HEK293 (cell line): Measurements from ENCODE around the gene USP21.
A peak's percentile ranks its signal among the peaks of the same experiment; 100 is the strongest.

Source experiments
- CTCF ChIP-seq: fragments of 450-650 bp; formaldehyde crosslinking; IDR thresholded peaks from 2 replicates; pipeline ENCODE4 v1.5.1; 2016; ENCODE audit warnings: missing biosample characterization, missing genetic modification characterization
- HOXD13 ChIP-seq: sonication (generic); formaldehyde crosslinking; IDR thresholded peaks from 2 replicates; pipeline ENCODE4 v1.8.0; 2022; ENCODE audit warnings: missing genetic modification reagents, borderline replicate concordance
- KLF16 ChIP-seq: fragments of 450-650 bp; formaldehyde crosslinking; IDR thresholded peaks from 2 replicates; pipeline ENCODE4 v1.5.1; 2017; ENCODE audit warnings: missing biosample characterization, missing genetic modification characterization
- MEIS1 ChIP-seq: sonication (generic); formaldehyde crosslinking; IDR thresholded peaks from 2 replicates; pipeline ENCODE4 v1.8.1; 2022; ENCODE audit warnings: missing genetic modification reagents, mild to moderate bottlenecking, borderline replicate concordance
- PRDM10 ChIP-seq: fragments of 450-650 bp; formaldehyde crosslinking; IDR thresholded peaks from 2 replicates; pipeline ENCODE4 v1.5.1; 2016; ENCODE audit warnings: missing biosample characterization, missing genetic modification characterization
- PRDM4 ChIP-seq: fragments of 450-650 bp; formaldehyde crosslinking; IDR thresholded peaks from 2 replicates; pipeline ENCODE4 v1.5.1; 2017; ENCODE audit warnings: missing biosample characterization, missing genetic modification characterization
- REPIN1 ChIP-seq: fragments of 450-650 bp; formaldehyde crosslinking; IDR thresholded peaks from 2 replicates; pipeline ENCODE4 v1.5.1; 2017; ENCODE audit warnings: missing biosample characterization, missing genetic modification characterization, low read depth
- TCF7L2 ChIP-seq: IDR thresholded peaks from 2 replicates; pipeline ENCODE4 v1.6.1; 2011; ENCODE audit warnings: low read depth, mild to moderate bottlenecking, inconsistent platforms, low read length, moderate library complexity, borderline replicate concordance
- WT1 ChIP-seq: fragments of 450-650 bp; formaldehyde crosslinking; IDR thresholded peaks from 2 replicates; pipeline ENCODE4 v1.5.1; 2016; ENCODE audit warnings: missing biosample characterization, missing genetic modification characterization
- ZBTB17 ChIP-seq: fragments of 450-650 bp; formaldehyde crosslinking; IDR thresholded peaks from 2 replicates; pipeline ENCODE4 v1.5.1; 2016; ENCODE audit warnings: missing biosample characterization, missing genetic modification characterization
- ZBTB44 ChIP-seq: fragments of 450-650 bp; IDR thresholded peaks from 2 replicates; pipeline ENCODE4 v1.5.1; 2018; ENCODE audit warnings: missing biosample characterization, mild to moderate bottlenecking, missing genetic modification characterization
- ZFP37 ChIP-seq: fragments of 450-650 bp; formaldehyde crosslinking; IDR thresholded peaks from 2 replicates; pipeline ENCODE4 v1.5.1; 2016; ENCODE audit warnings: missing biosample characterization, missing genetic modification characterization
- ZNF175 ChIP-seq: fragments of 450-650 bp; formaldehyde crosslinking; IDR thresholded peaks from 2 replicates; pipeline ENCODE4 v1.5.1; 2016; ENCODE audit warnings: missing biosample characterization, missing genetic modification characterization
- ZNF214 ChIP-seq: fragments of 450-650 bp; formaldehyde crosslinking; IDR thresholded peaks from 2 replicates; pipeline ENCODE4 v1.5.1; 2017; ENCODE audit warnings: missing biosample characterization, mild to moderate bottlenecking, missing genetic modification characterization, borderline replicate concordance
- ZNF311 ChIP-seq: fragments of 450-650 bp; formaldehyde crosslinking; IDR thresholded peaks from 2 replicates; pipeline ENCODE4 v1.5.1; 2017; ENCODE audit warnings: missing biosample characterization, missing genetic modification characterization, borderline replicate concordance
- ZNF37A ChIP-seq: fragments of 450-650 bp; IDR thresholded peaks from 2 replicates; pipeline ENCODE4 v1.5.1; 2018; ENCODE audit warnings: missing biosample characterization, missing genetic modification characterization
- ZNF394 ChIP-seq: fragments of 450-650 bp; formaldehyde crosslinking; IDR thresholded peaks from 2 replicates; pipeline ENCODE4 v1.5.1; 2016; ENCODE audit warnings: missing biosample characterization, missing genetic modification characterization, mild to moderate bottlenecking, moderate library complexity, borderline replicate concordance
- ZNF473 ChIP-seq: fragments of 450-650 bp; formaldehyde crosslinking; IDR thresholded peaks from 2 replicates; pipeline ENCODE4 v1.5.1; 2017; ENCODE audit warnings: missing biosample characterization, missing genetic modification characterization
- ZNF501 ChIP-seq: fragments of 450-650 bp; formaldehyde crosslinking; IDR thresholded peaks from 2 replicates; pipeline ENCODE4 v1.5.1; 2016; ENCODE audit warnings: missing biosample characterization, missing genetic modification characterization
- ZNF514 ChIP-seq: fragments of 450-650 bp; formaldehyde crosslinking; IDR thresholded peaks from 2 replicates; pipeline ENCODE4 v1.5.1; 2016; ENCODE audit warnings: missing biosample characterization, missing genetic modification characterization
- ZNF530 ChIP-seq: fragments of 450-650 bp; formaldehyde crosslinking; IDR thresholded peaks from 2 replicates; pipeline ENCODE4 v1.5.1; 2016; ENCODE audit warnings: low read depth, missing biosample characterization, missing genetic modification characterization
- ZNF621 ChIP-seq: fragments of 450-650 bp; formaldehyde crosslinking; IDR thresholded peaks from 2 replicates; pipeline ENCODE4 v1.5.1; 2017; ENCODE audit warnings: missing biosample characterization, missing genetic modification characterization
- ZNF623 ChIP-seq: fragments of 450-650 bp; formaldehyde crosslinking; IDR thresholded peaks from 2 replicates; pipeline ENCODE4 v1.5.1; 2016; ENCODE audit warnings: missing biosample characterization, missing genetic modification characterization
- ZNF654 ChIP-seq: fragments of 450-650 bp; formaldehyde crosslinking; IDR thresholded peaks from 2 replicates; pipeline ENCODE4 v1.5.1; 2016; ENCODE audit warnings: low read depth, missing biosample characterization, missing genetic modification characterization
- ZNF664 ChIP-seq: fragments of 450-650 bp; formaldehyde crosslinking; IDR thresholded peaks from 2 replicates; pipeline ENCODE4 v1.5.1; 2016; ENCODE audit warnings: missing biosample characterization, missing genetic modification characterization
- ZNF747 ChIP-seq: fragments of 450-650 bp; formaldehyde crosslinking; IDR thresholded peaks from 2 replicates; pipeline ENCODE4 v1.5.1; 2016; ENCODE audit warnings: missing biosample characterization, missing genetic modification characterization
- ZNF777 ChIP-seq: fragments of 450-650 bp; formaldehyde crosslinking; IDR thresholded peaks from 2 replicates; pipeline ENCODE4 v1.5.1; 2017; ENCODE audit warnings: missing biosample characterization, missing genetic modification characterization, borderline replicate concordance
- ZNF792 ChIP-seq: fragments of 450-650 bp; formaldehyde crosslinking; IDR thresholded peaks from 2 replicates; pipeline ENCODE4 v1.5.1; 2016; ENCODE audit warnings: missing biosample characterization, missing genetic modification characterization
- ZSCAN23 ChIP-seq: fragments of 450-650 bp; formaldehyde crosslinking; IDR thresholded peaks from 2 replicates; pipeline ENCODE4 v1.5.1; 2016; ENCODE audit warnings: missing biosample characterization, missing genetic modification characterization
- ZSCAN4 ChIP-seq: fragments of 450-650 bp; formaldehyde crosslinking; IDR thresholded peaks from 2 replicates; pipeline ENCODE4 v1.5.1; 2017; ENCODE audit warnings: missing biosample characterization, missing genetic modification characterization

USP21 gene

GRCh38 chr1:161132410-161133219 lies 26.7 kb upstream of the USP21 start, which contains the start of gene DEDD (continued):
- TF ChIP-seq ZBTB44 (tag by site-specific recombination) (peak; percentile 81), CTCF (peak; percentile 71; the same call in 1 of the 2 replicates), ZNF37A (tag by site-specific recombination) (no peak), ZNF394 (tag by site-specific recombination) (peak; percentile 59; the same call in 1 of the 2 replicates), ZNF214 (tag by site-specific recombination) (no peak), ZNF621 (no peak), ZNF473 (tag by site-specific recombination) (no peak), PRDM4 (tag by site-specific recombination) (no peak), ZNF792 (no peak), KLF16 (tag by site-specific recombination) (0 out of 2 replicates have a peak, but pooled peaks have one; percentile 40), MEIS1 (CRISPR knock-in tag) (no peak), ZNF514 (no peak), ZNF311 (tag by site-specific recombination) (no peak), ZSCAN4 (no peak), HOXD13 (CRISPR knock-in tag) (no peak), ZNF654 (tag by site-specific recombination) (no peak), ZNF747 (tag by site-specific recombination) (no peak), ZNF664 (tag by site-specific recombination) (no peak), TCF7L2 (no peak), ZNF175 (tag by site-specific recombination) (no peak), ZNF777 (tag by site-specific recombination) (no peak), ZFP37 (tag by site-specific recombination) (no peak; the same call in 1 of the 2 replicates), ZNF530 (no peak), ZBTB17 (tag by site-specific recombination) (peak; percentile 99), ZSCAN23 (tag by site-specific recombination) (no peak), ZNF623 (tag by site-specific recombination) (no peak), WT1 (tag by site-specific recombination) (no peak), REPIN1 (tag by site-specific recombination) (no peak), PRDM10 (tag by site-specific recombination) (peak; percentile 42), ZNF501 (tag by site-specific recombination) (no peak)
